ENCODE results near the gene TMEM213. TPM values are rescaled to one million over a fixed set of nuclear protein-coding genes. Genes with fewer than 3 reads are reported as not detected.

Gene TMEM213
- total and polyA plus RNA-seq, 2 of the 8 experiments (the other 6 are each of a cell fraction or from before 2014, with no cell fraction given): 0.21 to 0.67 TPM

- TF ChIP-seq CBX8 (IDR thresholded peaks at IDR 0.05; ENCODE audit: borderline replicate concordance, low read depth, low read length) (no peak), FOSL1 (IDR thresholded peaks at IDR 0.05; ENCODE audit: insufficient read depth, low read depth, low read length) (no peak), SP4 (IDR thresholded peaks at IDR 0.05; ENCODE audit: low read length) (no peak), KDM4A (IDR thresholded peaks at IDR 0.05; ENCODE audit: low read depth, low read length, severe bottlenecking) (no peak)
Observed at GRCh38 chr7:138876326-138876725, 78.5 kb downstream of the TMEM213 start (continued).

Data from H1 (cell line).